MM.1S (cell line): ENCODE data around the gene SLBP.

Source experiments
- DNase-seq: peaks from one replicate; pipeline ENCODE4 v3.0.0-alpha.2; 2015
- H2AFZ ChIP-seq: fragments of 300-600 bp; sonication (generic); 2 replicates; pipeline ENCODE4 v1.6.0; 2016; ENCODE audit warnings: antibody characterized with exemption, low read length
- H3F3A ChIP-seq: fragments of 300-600 bp; sonication (generic); 2 replicates; pipeline ENCODE4 v1.6.1; 2016; ENCODE audit warnings: mild to moderate bottlenecking, antibody characterized with exemption, low read length, moderate library complexity, mixed read lengths; ENCODE audit not compliant: insufficient read depth
- H3K27ac ChIP-seq: fragments of 300-600 bp; sonication (generic); 2 replicates; pipeline ENCODE4 v1.5.1; 2016; ENCODE audit warnings: mild to moderate bottlenecking, low read length
- H3K27me3 ChIP-seq: fragments of 300-600 bp; sonication (generic); replicated peaks from 2 replicates; pipeline ENCODE4 v1.6.0; 2016; ENCODE audit warnings: low read length; ENCODE audit not compliant: insufficient read depth
- H3K36me3 ChIP-seq: fragments of 300-600 bp; sonication (generic); replicated peaks from 2 replicates; pipeline ENCODE4 v1.6.1; 2016; ENCODE audit warnings: mild to moderate bottlenecking, low read length, mixed read lengths; ENCODE audit not compliant: insufficient read depth
- H3K4me1 ChIP-seq: fragments of 300-600 bp; sonication (generic); 2 replicates; pipeline ENCODE4 v1.6.1; 2016; ENCODE audit warnings: low read length, mixed read lengths
- H3K4me2 ChIP-seq: fragments of 300-600 bp; sonication (generic); 2 replicates; pipeline ENCODE4 v1.6.0; 2016; ENCODE audit warnings: low read depth, low read length
- H3K4me3 ChIP-seq: fragments of 300-600 bp; sonication (generic); 2 replicates; pipeline ENCODE4 v1.5.1; 2016; ENCODE audit warnings: low read length, mixed read lengths
- H3K79me2 ChIP-seq: fragments of 300-600 bp; sonication (generic); 2 replicates; pipeline ENCODE4 v1.6.1; 2016; ENCODE audit warnings: mixed run types, low read length, mixed read lengths
- H3K9ac ChIP-seq: fragments of 300-600 bp; sonication (generic); 2 replicates; pipeline ENCODE4 v1.6.1; 2016; ENCODE audit warnings: low read length, mixed read lengths
- H3K9me2 ChIP-seq: fragments of 300-600 bp; sonication (generic); replicated peaks from 2 replicates; pipeline ENCODE4 v1.6.1; 2016; ENCODE audit warnings: mild to moderate bottlenecking, low read length, mixed read lengths; ENCODE audit not compliant: insufficient read depth
- H3K9me3 ChIP-seq: fragments of 300-600 bp; sonication (generic); replicated peaks from 2 replicates; pipeline ENCODE4 v1.6.1; 2016; ENCODE audit warnings: mild to moderate bottlenecking, low read length, mixed read lengths; ENCODE audit not compliant: insufficient read depth
- H4K20me1 ChIP-seq: fragments of 300-600 bp; sonication (generic); 2 replicates; pipeline ENCODE4 v1.6.1; 2016; ENCODE audit warnings: mild to moderate bottlenecking, low read length, moderate library complexity, mixed read lengths; ENCODE audit not compliant: insufficient read depth
- EZH2 ChIP-seq: fragments of 300-600 bp; sonication (generic); optimal IDR thresholded peaks from 2 replicates; pipeline ENCODE3; 2017; ENCODE audit warnings: low read depth, mild to moderate bottlenecking, antibody characterized with exemption, low read length, mixed read lengths
- EZH2phosphoT487 ChIP-seq: fragments of 300-600 bp; sonication (generic); IDR thresholded peaks from 2 replicates; pipeline ENCODE4 v1.6.1; 2018; ENCODE audit warnings: antibody characterized with exemption, low read length
- TF ChIP-seq, protein P1 (sequence below): fragments of 300-600 bp; sonication (generic); IDR thresholded peaks from 2 replicates; pipeline ENCODE4 v1.5.1; 2016; ENCODE audit warnings: antibody characterized with exemption, low read length, mixed read lengths

SLBP gene

DNA sequence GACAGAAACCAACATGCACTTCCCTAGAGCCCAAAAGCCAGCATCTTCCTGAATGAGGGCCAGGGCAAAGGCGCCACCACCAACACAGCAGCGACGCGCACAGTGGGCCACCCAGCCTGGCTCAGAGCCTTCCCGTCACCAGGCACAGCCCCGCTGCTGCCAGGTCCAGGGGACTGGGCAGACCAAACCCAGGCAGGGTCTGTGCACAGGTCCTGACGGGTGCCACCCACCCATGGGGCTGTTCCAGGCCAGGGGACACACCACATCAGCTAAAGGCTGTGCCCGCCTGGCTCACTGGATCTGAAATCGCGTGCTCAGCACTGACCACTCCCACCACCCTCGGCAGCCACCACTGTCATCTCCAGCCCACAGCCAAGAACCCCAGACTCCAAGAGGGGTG, 41.8 kb downstream of the SLBP start:
- H3K79me2 ChIP-seq = no peaks in the 10 kb centered on the region
- H3F3A ChIP-seq = no peaks in the 10 kb centered on the region
- H3K27me3 ChIP-seq = peaks cover 7% of the 10 kb centered on the region; the same call in 1 of the 2 replicates
- no peak overlapping the region for H2AFZ ChIP-seq
- H3K36me3 ChIP-seq = no peaks in the 10 kb centered on the region
- no peak overlapping the region for H3K9ac ChIP-seq
- no peaks in the 10 kb centered on the region for H3K4me1 ChIP-seq
- no peaks in the 10 kb centered on the region for H3K9me3 ChIP-seq
- H3K4me3 ChIP-seq = no peak overlapping the region
- no peaks in the 10 kb centered on the region for H4K20me1 ChIP-seq
- TF ChIP-seq EZH2 (no peak), EZH2phosphoT487 (no peak)
- TF ChIP-seq, protein P1, sequence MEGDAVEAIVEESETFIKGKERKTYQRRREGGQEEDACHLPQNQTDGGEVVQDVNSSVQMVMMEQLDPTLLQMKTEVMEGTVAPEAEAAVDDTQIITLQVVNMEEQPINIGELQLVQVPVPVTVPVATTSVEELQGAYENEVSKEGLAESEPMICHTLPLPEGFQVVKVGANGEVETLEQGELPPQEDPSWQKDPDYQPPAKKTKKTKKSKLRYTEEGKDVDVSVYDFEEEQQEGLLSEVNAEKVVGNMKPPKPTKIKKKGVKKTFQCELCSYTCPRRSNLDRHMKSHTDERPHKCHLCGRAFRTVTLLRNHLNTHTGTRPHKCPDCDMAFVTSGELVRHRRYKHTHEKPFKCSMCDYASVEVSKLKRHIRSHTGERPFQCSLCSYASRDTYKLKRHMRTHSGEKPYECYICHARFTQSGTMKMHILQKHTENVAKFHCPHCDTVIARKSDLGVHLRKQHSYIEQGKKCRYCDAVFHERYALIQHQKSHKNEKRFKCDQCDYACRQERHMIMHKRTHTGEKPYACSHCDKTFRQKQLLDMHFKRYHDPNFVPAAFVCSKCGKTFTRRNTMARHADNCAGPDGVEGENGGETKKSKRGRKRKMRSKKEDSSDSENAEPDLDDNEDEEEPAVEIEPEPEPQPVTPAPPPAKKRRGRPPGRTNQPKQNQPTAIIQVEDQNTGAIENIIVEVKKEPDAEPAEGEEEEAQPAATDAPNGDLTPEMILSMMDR = no peak
- no peaks in the 10 kb centered on the region for H3K9me2 ChIP-seq
- H3K27ac ChIP-seq = no peak overlapping the region
- DNase-seq = no peak
- H3K4me2 ChIP-seq = no peak overlapping the region

DNA sequence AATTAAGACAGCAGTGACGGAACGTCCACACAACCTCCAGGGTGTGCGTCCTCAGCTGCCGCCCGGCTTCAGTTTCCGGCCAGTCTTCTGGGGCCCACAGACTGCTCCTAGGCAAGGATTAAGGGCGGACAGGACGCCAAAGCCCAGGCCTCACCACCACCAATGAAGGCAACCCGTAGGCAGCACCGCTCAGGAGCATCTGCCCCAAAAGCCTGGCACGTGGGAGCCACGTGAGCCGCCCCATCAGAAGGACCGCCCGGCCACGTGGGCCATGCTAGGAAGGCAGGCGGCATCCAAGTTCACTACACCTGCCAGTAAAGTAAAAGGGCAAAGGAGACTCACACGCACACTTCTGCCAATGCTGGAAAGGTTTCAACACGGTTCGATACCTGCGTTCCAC, 42.3 kb downstream of the SLBP start:
- Histone ChIP-seq H3K27me3 (peaks cover 3% of the 10 kb centered on the region; the same call in 1 of the 2 replicates), H3K79me2 (no peaks in the 10 kb centered on the region), H3K4me2 (no peak overlapping the region), H2AFZ (no peak overlapping the region), H3K36me3 (no peaks in the 10 kb centered on the region), H3K9me3 (no peaks in the 10 kb centered on the region), H3K4me1 (no peaks in the 10 kb centered on the region), H3K4me3 (no peak overlapping the region), H3K9ac (no peak overlapping the region), H3K9me2 (no peaks in the 10 kb centered on the region), H3K27ac (no peak overlapping the region), H3F3A (no peaks in the 10 kb centered on the region), H4K20me1 (no peaks in the 10 kb centered on the region)
- TF ChIP-seq EZH2phosphoT487 (no peak), EZH2 (no peak)
- TF ChIP-seq, protein P1 = no peak
- no peak for DNase-seq

DNA sequence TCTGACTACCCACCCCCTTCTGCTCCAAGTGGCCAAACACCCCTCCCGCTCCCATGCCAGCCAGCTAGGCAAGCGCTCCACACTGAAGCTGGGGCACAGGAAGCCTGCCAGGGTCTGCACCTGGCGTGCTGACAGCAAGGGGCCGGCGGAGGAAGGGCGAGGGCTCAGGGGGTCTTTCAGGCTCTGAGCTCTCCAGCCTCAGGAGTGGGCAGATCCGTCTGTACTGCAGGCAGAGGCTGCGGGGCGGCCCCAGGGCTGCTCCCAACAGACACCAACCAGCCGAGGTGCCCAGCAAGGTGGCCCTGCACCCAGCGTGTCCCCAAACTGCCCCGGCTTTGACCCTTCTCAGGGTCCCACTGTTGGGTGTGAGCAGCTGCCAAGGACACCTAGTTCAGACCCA, 42.8 kb downstream of the SLBP start:
- H3K27me3 ChIP-seq = no peaks in the 10 kb centered on the region

More for the DNA sequence above, 42.8 kb downstream of the SLBP start:
- no peaks in the 10 kb centered on the region for H3K79me2 ChIP-seq
- no peaks in the 10 kb centered on the region for H3K36me3 ChIP-seq
- no peak overlapping the region for H3K4me2 ChIP-seq
- H4K20me1 ChIP-seq = no peaks in the 10 kb centered on the region
- no peaks in the 10 kb centered on the region for H3K9me2 ChIP-seq
- TF ChIP-seq, protein P1 = no peak
- TF ChIP-seq EZH2 (no peak), EZH2phosphoT487 (no peak)
- DNase-seq = no peak
- H3F3A ChIP-seq = no peaks in the 10 kb centered on the region
- no peak overlapping the region for H3K9ac ChIP-seq
- no peak overlapping the region for H3K27ac ChIP-seq
- no peaks in the 10 kb centered on the region for H3K9me3 ChIP-seq
- no peaks in the 10 kb centered on the region for H3K4me1 ChIP-seq
- H3K4me3 ChIP-seq = no peak overlapping the region
- no peak overlapping the region for H2AFZ ChIP-seq
